GM19240 (cell line): ENCODE results near the gene SHROOM2.

Experiments used
- DNase-seq: peaks from one replicate; pipeline ENCODE4 v3.0.0; 2011; ENCODE audit warnings: low spot score; ENCODE audit not compliant: insufficient read length

The SHROOM2 gene

DNA sequence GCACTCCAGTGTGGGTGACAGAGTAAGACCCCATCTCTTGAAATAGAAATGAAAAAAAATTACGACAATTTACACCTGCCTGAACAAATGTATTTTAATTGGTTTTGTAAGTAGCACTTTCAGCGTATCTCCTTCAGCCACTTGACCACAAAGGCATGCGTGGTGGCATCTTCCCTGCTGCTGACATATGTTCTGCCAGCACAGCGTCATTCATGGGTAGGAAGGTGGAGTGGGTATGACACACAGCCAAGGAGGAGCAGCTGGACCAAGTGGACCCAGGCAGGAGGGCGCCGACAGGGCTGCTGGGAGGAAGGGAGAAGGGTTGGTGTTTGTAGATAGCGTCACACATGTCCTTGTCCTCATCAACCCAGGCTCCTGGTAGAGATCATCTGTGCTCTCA lies 152.3 kb downstream of the SHROOM2 start:
- no peak for DNase-seq

DNA sequence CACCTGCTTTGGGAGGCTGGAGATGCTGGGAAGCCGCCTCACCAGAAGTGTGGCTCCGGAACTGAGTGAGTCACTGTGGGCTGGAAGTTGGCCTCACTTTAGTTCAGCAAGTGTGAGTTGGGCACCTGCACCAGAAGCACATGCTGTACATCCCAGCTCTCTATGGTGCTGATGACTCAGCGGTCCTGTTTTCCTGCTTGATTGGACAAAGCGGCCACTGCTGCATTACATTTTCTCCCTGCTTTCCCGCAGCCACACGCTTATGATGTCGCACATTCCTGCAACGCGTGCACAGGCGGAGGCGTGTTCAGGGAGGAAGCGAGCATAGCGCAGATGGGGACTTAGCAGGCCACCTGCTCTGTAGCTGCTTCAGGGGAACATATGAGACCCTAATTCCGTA lies 154.2 kb downstream of the SHROOM2 start:
- DNase-seq, result no peak

DNA sequence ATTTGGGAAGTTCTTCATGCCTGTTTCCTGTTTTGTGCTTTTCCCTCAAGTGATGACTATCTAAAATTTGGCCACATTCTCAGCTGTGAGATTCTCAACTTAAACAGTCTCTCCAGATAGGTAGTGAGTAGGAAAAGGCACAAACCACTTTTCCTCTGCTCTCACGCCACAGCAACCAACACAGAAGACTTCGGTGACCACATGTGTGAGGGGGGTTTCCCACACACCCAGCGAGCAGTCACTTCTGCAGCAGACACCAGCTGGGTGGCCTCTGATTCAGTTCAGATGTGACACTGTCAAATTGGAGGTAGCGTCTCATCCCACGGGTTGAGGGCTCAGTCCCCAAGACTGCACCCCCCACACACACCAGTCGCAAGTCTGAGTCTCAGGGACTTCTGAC lies 155.9 kb downstream of the SHROOM2 start:
- peak; percentile 18 for DNase-seq

DNA sequence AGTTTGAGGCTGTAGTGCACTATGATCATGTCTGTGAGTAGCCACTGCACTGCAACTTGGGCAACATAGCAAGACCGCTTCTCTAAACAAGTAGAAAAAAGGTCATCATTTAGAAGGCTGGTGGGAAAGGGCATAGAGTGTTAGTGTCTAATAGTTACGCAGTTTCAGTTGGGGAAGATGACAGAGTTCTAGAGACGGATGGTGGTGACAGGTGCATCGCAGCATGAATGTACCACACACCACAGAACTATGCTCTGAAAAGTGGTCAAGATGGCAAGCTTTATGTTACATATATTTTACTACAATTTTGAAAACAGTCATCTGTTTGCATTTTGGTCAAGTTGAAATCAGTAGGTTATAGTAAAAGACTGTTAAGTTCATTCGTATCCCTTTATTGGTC lies 157.2 kb downstream of the SHROOM2 start:
- DNase-seq, result no peak

DNA sequence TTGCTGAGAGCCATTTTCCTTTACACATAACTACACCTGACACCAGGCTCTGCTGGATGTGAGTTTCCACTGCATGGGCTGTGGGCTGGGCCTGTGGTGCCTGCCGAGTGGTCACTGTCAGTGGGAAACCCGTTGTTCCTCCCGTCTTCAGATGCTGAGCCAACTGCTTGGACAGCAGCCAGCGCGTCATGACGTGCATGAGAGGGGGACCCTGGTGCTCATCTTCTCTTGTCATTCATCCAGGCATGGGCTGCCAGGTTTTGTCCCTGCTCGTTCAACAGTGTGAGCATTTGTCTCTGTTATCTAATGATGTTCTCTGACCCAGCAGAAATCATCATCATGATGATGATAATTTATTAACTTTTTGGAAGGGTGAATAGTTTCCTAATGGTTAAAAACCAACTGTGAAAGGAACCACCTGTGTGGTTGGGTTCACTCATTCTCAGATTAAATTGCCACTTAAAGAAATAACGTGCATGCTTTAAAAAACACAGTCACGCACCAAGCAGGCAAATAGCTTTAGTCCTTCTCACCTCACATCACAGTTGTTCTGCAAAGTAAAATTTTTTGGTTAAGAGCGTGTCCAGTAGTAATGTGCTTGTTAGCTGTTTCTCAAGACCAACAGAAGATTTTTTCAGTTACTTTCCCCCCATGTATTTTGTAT lies 161.0 kb downstream of the SHROOM2 start:
- DNase-seq, result no peak

DNA sequence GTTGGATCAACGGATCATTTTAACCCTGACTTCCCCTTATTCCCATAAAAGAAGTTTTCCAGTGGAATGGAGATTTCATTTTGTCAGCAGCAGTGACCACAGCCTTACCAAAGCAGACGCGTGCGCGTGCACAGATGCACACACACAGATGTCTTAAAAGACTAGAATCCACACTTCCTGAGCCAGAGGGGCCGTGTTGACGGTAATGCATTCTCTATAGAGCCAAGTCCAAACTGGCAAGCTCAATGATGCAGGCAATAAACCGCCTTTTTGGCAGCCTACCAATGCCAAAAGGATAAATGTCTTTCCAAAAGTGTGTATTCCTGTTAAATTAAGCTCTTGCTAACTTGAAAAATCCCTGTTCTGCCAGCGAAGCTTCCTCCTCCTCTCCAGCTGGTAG lies 162.2 kb downstream of the SHROOM2 start:
- no peak for DNase-seq

DNA sequence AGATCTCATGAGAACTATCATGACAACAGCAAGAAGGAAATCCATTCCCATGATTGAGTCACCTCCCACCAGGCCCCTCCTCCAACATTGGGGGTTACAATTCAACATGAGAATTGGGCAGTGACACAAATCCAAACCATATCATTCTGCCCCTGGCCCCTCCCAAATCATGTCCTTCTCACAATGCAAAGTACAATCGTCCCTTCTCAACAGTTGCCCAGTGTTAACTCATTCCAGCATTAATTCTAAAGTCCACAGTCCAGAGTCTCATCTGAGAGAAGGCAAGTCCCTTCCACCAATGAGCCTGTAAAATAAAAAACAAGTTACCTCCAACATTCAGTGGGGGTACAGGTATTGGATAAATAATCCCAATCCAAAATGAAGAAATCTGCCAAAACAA lies 166.1 kb downstream of the SHROOM2 start:
- DNase-seq, result no peak

DNA sequence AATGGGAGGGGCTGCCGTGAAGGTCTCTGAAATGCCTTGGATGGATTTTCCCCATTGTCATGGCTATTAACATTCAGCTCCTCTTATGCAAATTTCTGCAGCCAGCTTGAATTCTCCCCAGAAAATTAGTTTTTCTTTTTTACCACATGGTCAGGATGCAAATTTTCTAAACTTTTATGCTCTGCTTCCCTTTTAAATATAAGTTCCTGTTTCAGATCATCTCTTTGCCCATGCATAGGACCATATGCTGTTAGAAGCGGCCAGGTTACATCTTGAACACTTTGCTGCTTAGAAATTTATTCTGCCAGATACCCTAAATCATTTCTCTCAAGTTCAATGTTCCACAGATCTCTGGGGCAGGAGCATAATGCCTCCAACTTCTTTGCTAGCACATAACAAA lies 167.2 kb downstream of the SHROOM2 start:
- no peak for DNase-seq

DNA sequence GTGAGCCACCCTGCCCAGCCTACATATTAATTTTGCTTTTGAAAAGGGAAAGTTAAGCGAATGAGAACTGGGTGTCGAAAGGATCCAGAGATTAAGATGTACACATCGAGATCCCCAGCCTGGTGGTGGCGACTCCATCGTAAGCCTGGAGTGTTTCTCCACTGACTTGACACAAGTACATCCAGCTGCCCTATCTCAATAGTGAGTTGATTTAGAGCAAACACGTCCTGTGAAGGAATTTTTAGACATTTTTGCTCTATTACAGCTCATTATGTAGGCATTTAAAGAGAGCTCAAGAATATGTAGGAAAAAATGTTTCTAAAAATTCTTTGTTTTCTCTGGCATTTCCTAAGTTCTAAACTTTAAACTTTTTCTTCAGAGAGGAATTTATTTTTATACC lies 169.3 kb downstream of the SHROOM2 start:
- DNase-seq, result no peak

DNA sequence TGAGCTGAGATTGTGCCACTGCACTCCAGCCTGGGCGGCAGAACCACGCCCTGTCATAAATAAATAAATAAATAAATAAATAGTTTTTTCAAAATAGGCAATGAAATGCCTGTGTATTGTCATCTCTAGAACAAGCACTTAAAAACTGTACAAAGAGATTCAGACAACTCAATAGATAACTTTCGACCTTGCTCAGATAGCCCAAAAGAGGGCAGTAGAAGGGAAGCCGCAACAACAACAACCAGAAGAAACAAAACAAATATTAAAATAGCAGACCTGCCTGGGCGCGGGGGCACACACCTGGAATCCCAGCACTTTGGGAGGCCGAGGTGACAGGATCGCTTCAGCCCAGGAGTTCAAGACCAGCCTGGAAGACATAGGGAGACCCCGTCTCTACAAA lies 171.5 kb downstream of the SHROOM2 start:
- no peak for DNase-seq

DNA sequence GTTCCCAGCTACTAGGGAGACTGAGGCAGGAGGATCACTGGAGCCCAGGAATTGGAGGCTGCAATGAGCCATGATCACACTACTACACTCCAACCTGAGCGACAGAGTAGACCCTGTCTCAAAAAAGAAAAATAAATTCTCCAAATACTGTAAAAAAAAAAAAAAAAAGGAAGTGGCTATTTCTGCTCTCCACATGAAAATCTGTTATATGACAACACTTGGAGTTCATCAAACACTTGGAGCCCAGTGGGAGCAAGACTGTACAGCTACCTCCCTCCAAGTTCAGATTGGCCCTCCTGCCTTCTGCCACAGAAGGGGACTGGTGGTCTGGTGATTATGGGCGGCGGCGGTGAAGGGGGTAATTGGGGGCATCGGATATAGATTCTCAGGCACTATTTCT lies 172.0 kb downstream of the SHROOM2 start:
- DNase-seq, result no peak

DNA sequence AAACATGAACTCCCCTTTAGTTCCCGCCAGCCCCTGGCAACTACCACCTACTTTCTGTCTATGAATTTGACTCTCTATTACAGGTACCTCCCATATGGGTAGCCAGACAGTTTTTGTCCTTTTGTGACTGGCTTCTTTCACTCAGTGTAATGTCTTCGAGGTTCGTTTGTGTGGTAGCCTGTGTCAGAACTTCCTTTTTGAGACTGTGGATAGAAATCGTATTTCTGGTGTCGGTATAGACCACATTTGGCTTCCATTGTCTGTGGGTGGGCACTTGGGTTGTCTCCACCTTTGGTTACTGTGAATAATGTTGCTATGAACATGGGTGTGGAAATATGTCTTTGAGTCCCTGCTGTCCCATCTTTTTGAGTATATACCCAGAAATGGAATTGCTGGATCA lies 175.5 kb downstream of the SHROOM2 start:
- no peak for DNase-seq

DNA sequence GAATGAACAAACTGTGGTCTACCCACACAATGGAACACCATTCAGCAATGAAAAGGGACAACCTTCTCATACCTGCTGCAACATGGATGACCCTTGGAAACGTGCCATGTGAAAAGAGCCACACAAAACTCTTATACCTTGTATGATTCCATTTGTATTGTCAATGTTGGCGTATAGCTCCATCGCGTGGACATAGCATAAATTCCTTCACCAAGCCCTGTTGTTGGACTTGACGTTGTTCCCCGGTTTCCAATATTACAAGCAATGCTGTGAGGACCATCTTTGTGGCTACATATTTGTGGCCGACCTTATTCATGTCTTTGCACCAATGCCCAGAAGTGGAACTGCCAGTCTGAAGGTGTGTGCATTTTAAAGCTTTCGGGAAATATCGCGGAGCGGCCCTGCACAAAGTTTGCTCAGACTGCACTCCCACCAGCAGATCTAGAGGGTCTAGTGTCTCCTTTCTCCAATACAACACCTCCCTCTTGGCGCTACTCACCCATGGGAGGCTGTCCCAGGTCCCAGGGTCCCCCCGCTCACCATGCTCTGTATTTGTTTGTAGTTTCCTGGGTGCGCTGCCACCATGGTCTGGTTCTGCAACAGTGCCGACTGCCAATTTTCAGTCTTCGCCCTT lies 180.7 kb downstream of the SHROOM2 start, which contains the start of gene CLDN34:
TSS of gene CLDN34 (plus strand) at position 584 of the 634 bp plus-strand sequence. CDS start at position 584, 0 bp downstream.
- DNase-seq, result no peak

DNA sequence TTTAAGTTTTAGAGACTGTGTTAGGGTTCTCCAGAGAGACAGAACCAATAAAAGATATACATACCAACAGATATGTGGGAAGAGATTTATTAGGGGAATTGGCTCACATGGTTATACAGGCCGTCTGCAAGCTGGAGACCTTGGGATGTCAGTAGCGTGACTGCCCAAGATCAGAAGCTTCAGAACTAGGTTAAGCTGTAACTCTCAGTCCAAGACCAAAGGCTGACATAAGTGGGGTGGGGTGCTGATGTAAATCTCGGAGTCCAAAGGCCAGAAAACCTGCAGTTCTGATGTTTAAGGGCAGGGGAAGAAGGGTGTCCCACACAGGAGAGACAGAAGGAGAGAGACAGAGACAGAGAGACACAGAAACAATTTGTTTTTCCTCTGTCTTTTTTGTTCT lies 191.4 kb downstream of the SHROOM2 start:
- DNase-seq, result no peak

DNA sequence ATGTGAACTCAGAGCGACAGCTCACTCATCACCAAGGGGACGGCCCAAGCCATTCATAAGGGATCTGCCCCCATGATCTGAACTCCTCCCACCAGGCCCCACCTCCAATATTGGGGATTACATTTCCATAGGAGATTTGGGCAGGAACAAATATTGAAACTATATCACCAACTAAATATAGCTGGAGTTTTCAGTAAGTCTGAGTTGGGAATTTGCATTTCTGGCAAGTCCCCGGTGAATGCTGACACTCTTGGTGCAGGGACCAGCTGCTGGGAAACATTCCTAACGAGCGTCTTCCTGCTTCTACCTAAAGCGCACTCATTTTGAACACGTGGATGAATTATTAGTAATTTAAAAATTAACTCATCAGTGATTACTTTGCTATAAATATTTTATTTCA lies 194.2 kb downstream of the SHROOM2 start:
- no peak for DNase-seq

DNA sequence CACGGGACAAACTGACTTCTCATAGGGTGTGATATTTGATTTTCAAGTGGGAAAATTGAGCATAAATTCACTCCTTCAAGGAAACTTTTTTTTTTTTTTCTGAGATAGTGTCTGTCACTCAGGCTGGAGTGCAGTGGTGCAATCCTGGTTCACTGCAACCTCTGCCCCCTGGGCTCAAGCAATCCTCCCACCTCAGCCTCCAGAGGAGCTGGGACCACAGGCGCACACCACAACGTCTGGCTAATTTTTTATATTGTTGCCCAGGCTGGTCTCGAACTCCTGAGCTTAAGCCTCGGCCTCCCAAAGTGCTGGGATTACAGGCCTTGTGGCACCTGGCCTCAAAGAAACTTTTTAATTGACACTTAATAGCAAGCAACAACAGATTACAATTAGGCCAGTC lies 194.7 kb downstream of the SHROOM2 start:
- no peak for DNase-seq

DNA sequence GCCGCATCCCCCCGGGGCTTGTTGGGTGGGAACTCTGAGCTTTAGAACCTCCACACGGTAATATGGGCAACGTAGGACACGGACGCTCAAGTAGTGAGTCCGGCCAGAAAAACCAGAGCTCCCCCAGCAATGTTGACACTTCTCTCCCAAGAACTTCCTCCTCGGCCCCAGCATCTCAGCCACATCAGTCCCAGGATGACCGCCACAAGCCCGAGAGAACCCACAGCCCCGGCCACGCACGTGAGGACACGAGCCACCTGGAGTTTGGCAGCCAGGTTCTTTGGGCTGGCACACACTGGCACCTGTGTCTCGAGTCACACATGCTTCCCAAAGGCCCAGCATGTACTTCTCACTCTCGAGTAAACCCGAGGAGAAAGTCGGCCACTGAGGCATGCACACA lies 197.2 kb downstream of the SHROOM2 start:
- DNase-seq, result no peak

DNA sequence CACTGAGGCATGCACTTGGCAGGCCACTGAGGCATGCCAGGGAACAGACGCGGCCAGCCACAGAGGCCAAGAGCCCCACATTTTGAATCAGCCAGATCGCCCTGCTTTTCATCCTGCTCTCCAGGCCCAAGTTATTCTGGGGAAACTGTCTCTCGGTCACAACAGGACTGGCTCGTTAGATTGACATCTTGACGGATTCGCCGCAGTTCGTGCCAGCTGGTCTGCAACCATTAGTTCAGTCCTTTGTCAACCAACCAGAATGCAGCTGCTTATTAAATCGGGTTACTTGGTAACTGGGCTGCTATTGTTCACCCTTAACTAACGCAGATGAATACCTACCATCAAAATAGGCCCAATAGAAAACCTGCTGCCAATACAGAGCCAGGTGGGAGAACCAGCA lies 197.6 kb downstream of the SHROOM2 start:
- DNase-seq, result no peak

DNA sequence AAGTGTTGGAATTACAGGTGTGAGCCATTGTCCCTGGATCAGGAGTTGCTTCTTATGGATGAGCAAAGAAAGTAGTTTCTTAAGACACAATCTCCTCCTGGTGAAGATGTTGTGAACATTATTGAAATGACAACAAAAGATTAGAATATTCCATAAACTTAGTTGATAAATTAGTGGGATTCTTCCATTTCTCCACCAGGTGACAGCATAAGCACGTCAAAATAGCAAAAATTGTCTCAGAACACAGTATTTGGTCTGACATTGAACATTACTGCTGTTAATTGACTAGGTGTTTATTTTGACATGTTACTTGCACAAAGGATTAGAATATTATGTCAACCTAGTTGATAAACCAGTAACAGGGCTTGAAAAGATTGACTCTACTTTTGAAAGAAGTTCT lies 202.5 kb downstream of the SHROOM2 start:
- DNase-seq, result no peak

DNA sequence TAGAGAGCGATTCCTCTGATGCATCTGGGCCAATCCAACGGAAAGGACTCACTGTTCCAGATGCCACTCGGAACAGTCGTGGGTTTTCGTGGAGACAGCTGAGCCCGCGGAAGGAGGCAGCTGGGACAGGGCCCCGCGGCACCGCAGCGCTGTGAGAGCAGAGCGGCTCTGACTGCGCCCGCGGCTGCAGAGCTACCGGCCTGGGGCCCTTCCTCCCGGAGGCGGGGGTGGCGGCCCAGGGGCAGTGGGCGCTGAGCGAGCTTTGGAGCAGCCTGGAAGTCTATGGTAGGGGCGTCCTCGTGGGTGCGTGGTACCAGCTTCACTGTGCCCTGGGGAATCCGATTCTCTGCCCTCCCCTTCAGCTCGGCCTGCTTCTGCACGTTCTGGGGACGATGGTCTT lies 205.8 kb downstream of the SHROOM2 start:
- DNase-seq, result no peak

DNA sequence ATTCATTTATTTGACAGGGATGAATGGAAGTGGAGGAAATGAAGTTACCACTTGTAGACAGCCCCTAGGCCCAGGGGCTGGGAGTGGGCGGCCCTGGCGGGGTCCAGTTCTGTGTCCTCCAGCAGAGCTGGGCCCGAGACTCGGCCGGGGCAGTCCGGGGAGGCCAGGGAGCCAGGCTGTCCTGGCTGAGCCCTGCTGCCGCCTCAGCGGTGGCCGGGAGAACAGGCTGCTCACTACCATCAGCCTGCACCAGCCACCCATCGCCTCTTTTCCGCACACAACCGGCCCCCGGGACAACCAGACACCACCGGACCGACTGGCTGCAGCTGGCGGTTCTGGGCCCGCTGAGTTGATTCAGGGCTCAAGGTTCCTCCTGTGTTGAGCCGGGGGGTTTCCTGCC lies 206.5 kb downstream of the SHROOM2 start:
- DNase-seq, result no peak

DNA sequence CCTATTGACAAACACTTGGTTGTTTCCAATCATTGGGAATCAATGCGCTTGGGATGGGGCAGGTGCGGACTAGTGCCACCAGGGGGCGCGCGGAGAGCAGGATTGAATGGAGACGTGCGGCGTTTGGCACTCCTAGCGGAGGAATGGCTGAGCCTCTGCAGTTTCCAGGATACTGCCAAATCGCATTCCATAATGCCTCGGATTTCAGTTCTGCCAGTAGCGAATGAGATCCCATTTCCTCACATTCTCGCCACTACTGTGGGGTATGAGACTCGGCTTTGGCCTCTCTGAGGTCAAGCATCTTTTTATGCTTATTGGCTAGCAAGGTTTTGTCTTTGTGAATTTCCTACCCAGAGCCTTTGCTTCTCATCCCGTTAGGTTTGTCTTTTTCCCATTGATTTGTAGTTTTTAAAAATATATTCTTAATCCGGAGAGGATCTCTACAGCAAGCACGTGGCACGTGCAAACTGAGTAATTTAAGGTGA lies 209.7 kb downstream of the SHROOM2 start:
- DNase-seq, result peak; percentile 75

DNA sequence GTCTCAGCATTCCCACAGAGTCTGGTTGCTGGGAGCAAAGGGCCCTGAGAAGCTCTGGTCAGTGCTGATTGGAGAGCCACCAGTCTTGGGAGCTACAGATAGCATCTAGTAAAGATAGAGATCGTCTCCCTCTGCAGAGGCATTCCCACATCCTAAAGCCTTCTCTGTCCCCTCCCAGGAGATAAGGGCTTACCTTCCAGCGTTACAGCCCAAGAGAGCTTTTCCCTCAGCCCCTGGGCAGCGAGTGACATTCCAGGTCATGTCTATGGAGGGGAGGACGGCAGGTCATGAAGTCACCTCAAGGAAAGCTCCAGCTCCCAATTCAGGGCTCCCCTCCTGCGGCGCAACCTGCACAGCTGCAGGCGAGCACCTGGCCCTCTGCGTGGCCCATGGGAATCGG lies 210.8 kb downstream of the SHROOM2 start:
- DNase-seq, result no peak
